GM18498 (cell line): ENCODE data around the gene COA4.

Experiments
- ATAC-seq: cut with Tn5 transposase; IDR thresholded peaks from one replicate; pipeline ENCODE4 v1.9.1; 2021; ENCODE audit warnings: mild to moderate bottlenecking, moderate library complexity; ENCODE audit not compliant: unreplicated experiment

Gene COA4

GRCh38 chr11:73866586-73866996 lies 10.1 kb downstream of the COA4 start:
- ATAC-seq = no peak

- ATAC-seq = no peak
These were observed 10.5 kb downstream of the COA4 start for GRCh38 chr11:73866095-73866579.

- ATAC-seq = no peak
These were observed 13.7 kb downstream of the COA4 start for GRCh38 chr11:73862986-73863385.

DNA sequence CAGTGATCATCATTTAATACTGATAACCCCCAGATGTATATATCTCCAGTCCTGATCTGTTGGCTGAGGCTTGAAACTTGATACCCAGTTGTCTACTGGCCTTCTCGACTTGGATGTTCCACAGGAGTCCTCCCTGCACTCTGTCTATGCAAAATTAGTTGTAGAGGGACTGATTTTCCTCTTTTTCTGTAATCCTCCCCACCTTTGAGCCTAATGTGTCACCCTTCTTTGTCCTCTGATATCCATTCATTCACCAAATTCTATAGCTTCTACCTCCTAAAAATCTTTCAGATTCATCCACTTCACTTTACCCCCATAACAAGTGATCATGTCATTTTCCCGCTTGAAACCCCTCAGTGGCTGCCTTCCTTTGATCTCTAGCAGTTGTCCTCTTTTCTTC lies 16.4 kb downstream of the COA4 start:
- ATAC-seq = no peak

DNA sequence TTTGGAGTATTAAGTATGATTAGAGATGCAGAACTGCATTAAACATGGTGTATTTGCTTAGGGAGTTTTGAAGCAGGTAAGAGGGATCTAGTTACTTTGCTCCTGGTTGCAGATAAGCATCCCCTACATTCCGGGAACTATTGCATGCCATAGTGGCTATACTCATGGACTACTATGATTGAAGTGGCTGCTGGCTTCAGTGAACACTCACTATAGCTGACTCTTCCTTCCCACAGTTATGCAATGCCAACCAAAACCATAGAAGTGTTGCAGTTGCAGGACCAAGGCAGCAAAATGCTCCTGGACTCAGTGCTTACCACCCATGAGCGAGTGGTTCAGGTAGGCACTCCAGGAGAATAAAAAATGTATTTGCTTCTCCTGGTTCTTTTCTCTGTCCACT lies 17.0 kb downstream of the COA4 start:
- no peak for ATAC-seq

GRCh38 chr11:73856031-73856567 lies 20.5 kb downstream of the COA4 start:
- no peak for ATAC-seq

GRCh38 chr11:73854680-73855079 lies 22.0 kb downstream of the COA4 start:
- ATAC-seq = no peak

DNA sequence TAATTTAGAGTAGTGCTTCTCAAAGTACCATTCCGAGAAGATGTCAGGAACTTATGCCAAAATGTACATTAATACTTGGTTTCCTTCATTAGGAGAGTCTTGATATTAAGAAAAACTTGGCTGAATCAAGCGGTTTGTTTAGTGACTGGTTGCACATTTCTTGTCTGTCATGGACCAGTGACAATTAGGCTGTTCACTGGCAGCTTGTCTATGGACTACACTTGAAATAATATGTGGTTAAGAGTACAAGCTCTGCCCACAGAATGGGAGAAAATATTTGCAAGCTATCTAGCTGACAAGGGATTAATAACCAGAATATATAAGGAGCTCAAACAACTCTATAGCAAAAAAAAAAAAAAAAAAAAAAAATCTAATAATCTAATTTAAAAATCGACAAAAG lies 24.6 kb downstream of the COA4 start:
- no peak for ATAC-seq

- ATAC-seq = no peak
These were observed 25.4 kb downstream of the COA4 start for GRCh38 chr11:73851046-73851764.

GRCh38 chr11:73839123-73839457 lies 37.6 kb downstream of the COA4 start:
- no peak for ATAC-seq

DNA sequence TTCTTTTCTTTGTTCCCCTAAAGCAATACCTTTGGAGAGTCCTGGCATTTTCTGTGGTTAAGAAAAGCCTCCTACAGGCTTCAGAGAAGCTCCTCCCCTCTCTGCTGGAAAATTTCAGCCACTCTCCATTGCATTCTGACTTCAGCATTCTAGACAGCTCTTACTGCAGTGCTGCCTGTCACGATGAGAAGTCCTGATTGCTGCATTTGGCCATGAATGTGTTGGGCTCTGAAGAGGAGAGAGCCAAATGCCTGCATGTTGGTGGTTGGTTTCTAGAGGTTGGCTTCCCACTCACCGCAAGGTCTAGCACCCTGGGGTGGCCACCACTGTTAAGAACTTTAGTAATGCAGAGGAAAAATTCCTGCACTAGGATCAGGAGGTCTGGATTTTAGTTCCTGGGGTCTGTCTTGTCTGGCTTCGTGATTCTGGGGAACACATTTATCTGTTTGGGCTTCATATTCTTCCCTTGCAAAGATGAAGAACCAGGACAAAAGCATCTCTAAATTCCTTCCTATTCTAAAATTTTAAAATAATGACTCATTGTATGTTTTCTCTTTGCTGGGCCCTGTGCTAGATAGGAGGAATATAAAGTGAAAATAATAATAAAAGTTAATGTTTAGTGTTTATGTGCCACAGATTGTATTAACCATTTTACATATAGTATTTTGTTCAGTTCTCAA lies 38.1 kb downstream of the COA4 start:
- ATAC-seq = no peak

- no peak for ATAC-seq
These were observed 43.6 kb downstream of the COA4 start for GRCh38 chr11:73833067-73833466.

DNA sequence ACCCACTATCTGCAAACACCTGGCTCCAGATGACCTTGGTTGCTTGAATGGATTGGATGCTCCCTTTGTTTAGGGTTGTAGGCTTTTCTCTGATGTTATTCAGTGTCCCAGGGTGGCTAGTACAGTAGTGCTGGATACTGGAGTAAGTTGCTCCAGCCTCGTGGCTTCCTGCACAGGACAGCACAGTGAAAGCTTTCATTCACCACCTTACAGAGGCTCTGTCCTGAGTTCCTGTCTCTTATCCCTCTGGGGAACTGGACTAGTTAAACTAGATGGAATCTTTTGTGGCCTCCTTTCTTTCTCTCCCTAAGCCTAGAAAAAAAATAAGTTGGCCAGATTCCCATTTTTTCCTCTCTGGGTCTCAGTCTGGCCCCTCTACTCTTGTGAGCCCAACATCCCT lies 46.4 kb downstream of the COA4 start:
- ATAC-seq = no peak
